ACC112 (cell line): ENCODE data around the gene SMCO1.
"Not testable (repeated sequence)": the region's sequence is repeated elsewhere in the genome, so short reads cannot be mapped to it uniquely, and the experiment has no call there.

Source experiments
- H2AFZ ChIP-seq: fragments of 200-600 bp; sonication (generic); one replicate; pipeline ENCODE4 v1.6.0; 2017; ENCODE audit warnings: antibody characterized with exemption, low read length; ENCODE audit not compliant: unreplicated experiment
- H3K27ac ChIP-seq: fragments of 200-600 bp; sonication (generic); 2 replicates; pipeline ENCODE4 v1.5.1; 2014; ENCODE audit warnings: low read depth, mild to moderate bottlenecking, antibody characterized with exemption, low read length, moderate library complexity
- H3K27me3 ChIP-seq: fragments of 200-600 bp; sonication (generic); 2 replicates; pipeline ENCODE4 v1.6.1; 2014; ENCODE audit warnings: mild to moderate bottlenecking, antibody characterized with exemption, low read length, moderate library complexity, mixed read lengths; ENCODE audit not compliant: insufficient read depth
- H3K36me3 ChIP-seq: fragments of 200-600 bp; sonication (generic); 2 replicates; pipeline ENCODE4 v1.6.1; 2016; ENCODE audit warnings: mild to moderate bottlenecking, antibody characterized with exemption, low read length, moderate library complexity, mixed read lengths; ENCODE audit not compliant: insufficient read depth
- H3K4me1 ChIP-seq: fragments of 200-600 bp; sonication (generic); one replicate; pipeline ENCODE4 v1.6.1; 2016; ENCODE audit warnings: low read length, mixed read lengths; ENCODE audit not compliant: insufficient read depth, unreplicated experiment, control insufficient read depth
- H3K4me3 ChIP-seq: fragments of 200-600 bp; sonication (generic); 2 replicates; pipeline ENCODE4 v1.5.1; 2014; ENCODE audit warnings: mild to moderate bottlenecking, low read depth, low read length
- H3K79me2 ChIP-seq: fragments of 200-600 bp; sonication (generic); one replicate; pipeline ENCODE4 v1.6.0; 2016; ENCODE audit warnings: low read length; ENCODE audit not compliant: control insufficient read depth, unreplicated experiment, insufficient read depth

Gene SMCO1

DNA sequence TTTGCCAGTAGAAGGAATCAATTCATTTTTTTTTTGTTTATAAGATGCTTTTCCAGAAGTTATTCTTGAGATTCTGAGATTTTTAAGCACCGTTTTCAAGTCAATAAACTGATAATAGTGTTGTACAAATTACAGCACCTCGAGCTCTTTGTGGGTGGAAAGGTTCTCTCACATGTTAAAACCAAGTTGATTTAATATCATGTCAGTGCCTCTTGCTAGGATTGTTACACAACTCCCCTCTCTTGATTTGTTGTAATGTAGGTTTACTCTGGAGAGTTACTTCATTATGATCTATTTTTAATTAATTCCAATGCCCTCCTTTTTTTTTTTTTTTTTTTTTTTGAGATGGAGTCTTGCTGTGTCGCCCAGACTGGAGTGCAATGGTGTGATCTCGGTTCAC is 57.1 kb downstream of the SMCO1 start:
- Histone ChIP-seq H3K36me3 (no peaks in the 10 kb centered on the region), H2AFZ (no peak overlapping the region), H3K4me1 (no peaks in the 10 kb centered on the region), H3K4me3 (no peak overlapping the region), H3K27me3 (no peaks in the 10 kb centered on the region), H3K27ac (no peak overlapping the region), H3K79me2 (no peaks in the 10 kb centered on the region)

DNA sequence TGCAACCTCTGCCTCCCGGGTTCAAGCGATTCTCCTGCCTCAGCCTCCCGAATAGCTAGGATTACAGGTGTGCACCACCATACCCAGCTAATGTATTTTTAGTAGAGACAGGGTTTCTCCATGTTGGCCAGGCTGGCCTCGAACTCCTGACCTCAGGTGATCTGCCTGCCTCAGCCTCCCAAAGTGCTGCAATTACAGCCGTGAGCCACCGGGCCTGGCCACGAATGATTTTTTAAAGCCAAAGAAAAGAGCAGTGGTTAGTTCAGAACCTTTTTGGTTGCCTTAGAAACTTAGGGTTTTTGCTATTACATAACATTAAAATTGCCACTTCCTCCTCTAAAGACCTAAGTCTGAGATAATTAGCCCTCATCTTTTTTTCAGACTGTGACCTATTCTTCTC is 57.7 kb downstream of the SMCO1 start:
- not testable (repeated sequence) for H3K4me1 ChIP-seq, H3K27ac ChIP-seq, H3K36me3 ChIP-seq, H2AFZ ChIP-seq, H3K4me3 ChIP-seq, H3K27me3 ChIP-seq, H3K79me2 ChIP-seq
